Type B pancreatic cell (in vitro differentiated cells): ENCODE data around the gene TAF5L. TPM values are rescaled to one million over a fixed set of nuclear protein-coding genes. Genes with fewer than 3 reads are reported as not detected.

Source experiments
- DNase-seq: peaks from one replicate; pipeline ENCODE4 v3.0.0; 2021; ENCODE audit warnings: mixed read lengths; ENCODE audit not compliant: unreplicated experiment; ENCODE audit errors: extremely low spot score
- H3K27ac Mint-ChIP-seq: 2 replicates; pipeline ENCODE4 v1.8.0; 2021; ENCODE audit warnings: mild to moderate bottlenecking, mixed read lengths
- H3K27me3 Mint-ChIP-seq: 2 replicates; pipeline ENCODE4 v1.8.0; 2021; ENCODE audit warnings: mixed read lengths
- H3K36me3 Mint-ChIP-seq: 2 replicates; pipeline ENCODE4 v1.8.0; 2021; ENCODE audit warnings: mixed read lengths
- H3K4me1 Mint-ChIP-seq: one replicate; pipeline ENCODE4 v1.8.0; 2021; ENCODE audit warnings: mixed read lengths; ENCODE audit not compliant: unreplicated experiment
- H3K4me3 Mint-ChIP-seq: 2 replicates; pipeline ENCODE4 v1.8.0; 2021; ENCODE audit warnings: mild to moderate bottlenecking, mixed read lengths
- H3K9me3 Mint-ChIP-seq: 2 replicates; pipeline ENCODE4 v1.8.0; 2021; ENCODE audit warnings: mixed read lengths
- CTCF ChIP-seq: fragments of 200-600 bp; sonication (generic); conservative IDR thresholded peaks from 2 replicates; pipeline ENCODE4 v1.5.0; 2021; ENCODE audit warnings: antibody characterized with exemption, mild to moderate bottlenecking
- total RNA-seq: library from RNA; stranded (reverse); gene quantifications from 2 replicates; pipeline ENCODE4 v1.2.1, GENCODE V29; 2021; ENCODE audit warnings: low replicate concordance

The TAF5L gene
- total RNA-seq, 1 donor from 2014 or later, result 17.4 TPM

GRCh38 chr1:229607370-229607769 lies 18.6 kb downstream of the TAF5L start:
- no peaks in the 10 kb centered on the region for H3K4me1 Mint-ChIP-seq
- no peak overlapping the region for H3K27ac Mint-ChIP-seq
- TF ChIP-seq CTCF, result no peak
- no peak overlapping the region for H3K4me3 Mint-ChIP-seq
- no peaks in the 10 kb centered on the region for H3K9me3 Mint-ChIP-seq
- DNase-seq, result no peak
- H3K27me3 Mint-ChIP-seq, result no peaks in the 10 kb centered on the region
- H3K36me3 Mint-ChIP-seq, result peaks cover 26% of the 10 kb centered on the region

- Mint-ChIP-seq H3K27ac (no peak overlapping the region), H3K4me3 (no peak overlapping the region), H3K9me3 (no peaks in the 10 kb centered on the region), H3K36me3 (peaks cover 25% of the 10 kb centered on the region), H3K4me1 (no peaks in the 10 kb centered on the region), H3K27me3 (no peaks in the 10 kb centered on the region)
- no peak for DNase-seq
- no peak for TF ChIP-seq CTCF
Observed at GRCh38 chr1:229603371-229604005, 22.4 kb downstream of the TAF5L start.

- no peaks in the 10 kb centered on the region for H3K27me3 Mint-ChIP-seq
- no peak overlapping the region for H3K27ac Mint-ChIP-seq
- no peak overlapping the region for H3K4me3 Mint-ChIP-seq
- no peaks in the 10 kb centered on the region for H3K4me1 Mint-ChIP-seq
- TF ChIP-seq CTCF, result no peak
- no peak for DNase-seq
- H3K9me3 Mint-ChIP-seq, result no peaks in the 10 kb centered on the region
- H3K36me3 Mint-ChIP-seq, result peaks cover 21% of the 10 kb centered on the region
Observed at GRCh38 chr1:229600229-229600628, 25.7 kb downstream of the TAF5L start.

- DNase-seq, result no peak
- H3K9me3 Mint-ChIP-seq, result no peaks in the 10 kb centered on the region
- H3K4me1 Mint-ChIP-seq, result no peaks in the 10 kb centered on the region
- no peak overlapping the region for H3K4me3 Mint-ChIP-seq
- TF ChIP-seq CTCF, result no peak
- H3K27ac Mint-ChIP-seq, result no peak overlapping the region
- peaks cover 25% of the 10 kb centered on the region for H3K36me3 Mint-ChIP-seq
- H3K27me3 Mint-ChIP-seq, result no peaks in the 10 kb centered on the region
Observed at GRCh38 chr1:229599218-229599954, 26.5 kb downstream of the TAF5L start.

- no peak for TF ChIP-seq CTCF
- DNase-seq, result no peak
- H3K27me3 Mint-ChIP-seq, result no peaks in the 10 kb centered on the region
- peaks cover 25% of the 10 kb centered on the region for H3K36me3 Mint-ChIP-seq
- no peak overlapping the region for H3K27ac Mint-ChIP-seq
- H3K4me1 Mint-ChIP-seq, result no peaks in the 10 kb centered on the region
- H3K9me3 Mint-ChIP-seq, result no peaks in the 10 kb centered on the region
- H3K4me3 Mint-ChIP-seq, result no peak overlapping the region
Observed at GRCh38 chr1:229597877-229598276, 28.0 kb downstream of the TAF5L start.
